Progenitor cell of endocrine pancreas (in vitro differentiated cells): Measurements from ENCODE around the gene IZUMO2. TPM values are rescaled to one million over a fixed set of nuclear protein-coding genes. Genes with fewer than 3 reads are reported as not detected.

Source experiments
- DNase-seq: peaks from one replicate; pipeline ENCODE4 v3.0.0; 2021; ENCODE audit warnings: low spot score; ENCODE audit not compliant: unreplicated experiment
- H3K27ac Mint-ChIP-seq: 2 replicates; pipeline ENCODE4 v1.8.0; 2021; ENCODE audit warnings: mild to moderate bottlenecking, moderate library complexity, mixed read lengths
- H3K27me3 Mint-ChIP-seq: 2 replicates; pipeline ENCODE4 v1.8.0; 2021; ENCODE audit warnings: mixed read lengths
- H3K36me3 Mint-ChIP-seq: 2 replicates; pipeline ENCODE4 v1.8.0; 2022; ENCODE audit warnings: mixed read lengths; ENCODE audit not compliant: insufficient read depth
- H3K4me1 Mint-ChIP-seq: 2 replicates; pipeline ENCODE4 v1.8.0; 2021; ENCODE audit warnings: low read depth, mixed read lengths
- H3K4me3 Mint-ChIP-seq: 2 replicates; pipeline ENCODE4 v1.8.0; 2021; ENCODE audit warnings: low read depth, mild to moderate bottlenecking, moderate library complexity, mixed read lengths
- H3K9me3 Mint-ChIP-seq: 2 replicates; pipeline ENCODE4 v1.8.0; 2021; ENCODE audit warnings: low read depth, mixed read lengths
- CTCF ChIP-seq: fragments of 200-600 bp; sonication (generic); IDR thresholded peaks from one replicate; pipeline ENCODE4 v1.5.0; 2021; ENCODE audit warnings: antibody characterized with exemption, mild to moderate bottlenecking; ENCODE audit not compliant: unreplicated experiment
- total RNA-seq: library from RNA; stranded (reverse); gene quantifications from 2 replicates; pipeline ENCODE4 v1.2.1, GENCODE V29; 2021

IZUMO2 gene
- total RNA-seq, 1 donor from 2014 or later: not detected

DNA sequence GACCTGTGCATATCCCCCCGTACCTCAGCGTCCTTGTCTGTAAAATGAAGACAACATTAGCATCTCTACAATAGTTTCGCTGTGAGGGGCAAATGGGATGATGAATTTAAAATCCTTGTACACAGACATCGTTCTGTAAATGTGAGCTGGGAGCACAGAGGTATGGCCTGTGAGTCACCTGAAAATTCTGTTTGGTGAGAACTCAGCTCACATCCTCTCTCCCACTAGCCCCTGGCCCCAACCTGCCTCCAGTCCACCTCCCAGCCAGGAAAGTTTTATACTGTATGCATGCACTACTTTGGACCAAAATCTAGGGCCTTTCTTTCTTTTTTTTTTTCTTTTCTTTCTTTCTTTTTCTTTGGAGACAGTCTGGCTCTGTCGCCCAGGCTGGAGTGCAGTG lies 8.7 kb upstream of the IZUMO2 start:
- no peak for TF ChIP-seq CTCF
- no peak overlapping the region for H3K27ac Mint-ChIP-seq
- H3K9me3 Mint-ChIP-seq: peaks cover 3% of the 10 kb centered on the region
- H3K4me3 Mint-ChIP-seq: no peak overlapping the region
- no peaks in the 10 kb centered on the region for H3K4me1 Mint-ChIP-seq
- no peak for DNase-seq
- no peaks in the 10 kb centered on the region for H3K36me3 Mint-ChIP-seq
- peaks cover 15% of the 10 kb centered on the region for H3K27me3 Mint-ChIP-seq

GRCh38 chr19:50167314-50167721 lies 4.2 kb upstream of the IZUMO2 start:
- TF ChIP-seq CTCF: no peak
- Mint-ChIP-seq H3K4me3 (no peak overlapping the region), H3K27me3 (peaks cover 15% of the 10 kb centered on the region), H3K4me1 (no peaks in the 10 kb centered on the region), H3K36me3 (no peaks in the 10 kb centered on the region), H3K27ac (no peak overlapping the region), H3K9me3 (no peaks in the 10 kb centered on the region)
- DNase-seq: no peak

GRCh38 chr19:50159078-50159477 lies 4.0 kb downstream of the IZUMO2 start:
- Mint-ChIP-seq H3K27me3 (peaks cover 44% of the 10 kb centered on the region), H3K36me3 (no peaks in the 10 kb centered on the region), H3K4me3 (no peak overlapping the region), H3K9me3 (peaks cover 2% of the 10 kb centered on the region), H3K4me1 (no peaks in the 10 kb centered on the region), H3K27ac (no peak overlapping the region)
- TF ChIP-seq CTCF: no peak
- no peak for DNase-seq

GRCh38 chr19:50158577-50158976 lies 4.5 kb downstream of the IZUMO2 start:
- no peak overlapping the region for H3K4me3 Mint-ChIP-seq
- peaks cover 2% of the 10 kb centered on the region for H3K9me3 Mint-ChIP-seq
- no peak overlapping the region for H3K27ac Mint-ChIP-seq
- peaks cover 46% of the 10 kb centered on the region for H3K27me3 Mint-ChIP-seq
- DNase-seq: no peak
- no peak for TF ChIP-seq CTCF
- H3K36me3 Mint-ChIP-seq: no peaks in the 10 kb centered on the region
- no peaks in the 10 kb centered on the region for H3K4me1 Mint-ChIP-seq

- Mint-ChIP-seq H3K27ac (peak overlapping the region; percentile 8), H3K36me3 (no peaks in the 10 kb centered on the region), H3K4me3 (no peak overlapping the region), H3K9me3 (peaks cover 2% of the 10 kb centered on the region), H3K4me1 (no peaks in the 10 kb centered on the region), H3K27me3 (peaks cover 50% of the 10 kb centered on the region)
- peak; percentile 25 for TF ChIP-seq CTCF
- no peak for DNase-seq
Observed at GRCh38 chr19:50155520-50156109, 7.5 kb downstream of the IZUMO2 start.
